WTC11 (cell line): ENCODE data around the gene CLSTN2. TPM values are rescaled to one million over a fixed set of nuclear protein-coding genes. Genes with fewer than 3 reads are reported as not detected.

ENCODE experiments used
- ATAC-seq: fragments of 200-7000 bp; cut with Tn5 transposase; 2 replicates; pipeline ENCODE4 v1.10.0; 2021; ENCODE audit warnings: mild to moderate bottlenecking, moderate library complexity
- CTCF ChIA-PET: fragments of 300-600 bp; sonication (Branson Sonifier 250); formaldehyde crosslinking; loops from one replicate; lab custom pipeline; 2021; ENCODE audit warnings: antibody characterized with exemption; lab: Charles Lee
- POLR2A ChIA-PET: fragments of 350-600 bp; sonication (Branson Sonifier 250); formaldehyde crosslinking; loops from one replicate; lab custom pipeline; 2021; ENCODE audit warnings: antibody characterized with exemption; lab: Charles Lee
- DNase-seq: peaks from one replicate; pipeline ENCODE4 v3.0.0; 2021; ENCODE audit warnings: low spot score
- H3K27ac Mint-ChIP-seq: 2 replicates; pipeline ENCODE4 v1.8.0; 2021; ENCODE audit warnings: mixed read lengths
- H3K27me3 Mint-ChIP-seq: 2 replicates; pipeline ENCODE4 v1.8.0; 2021; ENCODE audit warnings: low read depth, mild to moderate bottlenecking, moderate library complexity, mixed read lengths
- H3K36me3 Mint-ChIP-seq: 2 replicates; pipeline ENCODE4 v1.8.0; 2021; ENCODE audit warnings: mixed read lengths
- H3K4me1 Mint-ChIP-seq: 2 replicates; pipeline ENCODE4 v1.8.0; 2022; ENCODE audit warnings: mixed read lengths
- H3K4me3 Mint-ChIP-seq: 2 replicates; pipeline ENCODE4 v1.8.0; 2021; ENCODE audit warnings: mild to moderate bottlenecking, moderate library complexity, mixed read lengths
- H3K9me3 Mint-ChIP-seq: 2 replicates; pipeline ENCODE4 v1.8.0; 2021; ENCODE audit warnings: mixed read lengths
- AFF4 ChIP-seq: sonication (generic); formaldehyde crosslinking; IDR thresholded peaks from 2 replicates; pipeline ENCODE4 v1.8.1; 2023; ENCODE audit warnings: mild to moderate bottlenecking, missing genetic modification reagents, borderline replicate concordance
- AR ChIP-seq: fragments of 250-450 bp; sonication (Bioruptor Pico); IDR thresholded peaks from 2 replicates; pipeline ENCODE4 v1.9.0; 2021; ENCODE audit warnings: mild to moderate bottlenecking
- ARID4B ChIP-seq: sonication (generic); formaldehyde crosslinking; IDR thresholded peaks from 2 replicates; pipeline ENCODE4 v1.8.0; 2023; ENCODE audit warnings: missing genetic modification reagents, mild to moderate bottlenecking, borderline replicate concordance
- ELF4 ChIP-seq: sonication (generic); formaldehyde crosslinking; IDR thresholded peaks from 2 replicates; pipeline ENCODE4 v1.8.1; 2022; ENCODE audit warnings: low read depth, mild to moderate bottlenecking, moderate library complexity, missing genetic modification reagents
- ETV6 ChIP-seq: sonication (generic); formaldehyde crosslinking; IDR thresholded peaks from 2 replicates; pipeline ENCODE4 v1.8.1; 2022; ENCODE audit warnings: mild to moderate bottlenecking, missing genetic modification reagents
- MLX ChIP-seq: sonication (generic); formaldehyde crosslinking; IDR thresholded peaks from 2 replicates; pipeline ENCODE4 v1.8.1; 2023; ENCODE audit warnings: mild to moderate bottlenecking, missing genetic modification reagents, moderate library complexity
- NR3C1 ChIP-seq: sonication (generic); formaldehyde crosslinking; conservative IDR thresholded peaks from 2 replicates; pipeline ENCODE4 v1.8.1; 2023; ENCODE audit warnings: low read depth, mild to moderate bottlenecking, missing genetic modification reagents
- SOX15 ChIP-seq: fragments of 250-450 bp; sonication (Bioruptor Pico); IDR thresholded peaks from 2 replicates; pipeline ENCODE4 v1.9.0; 2021; ENCODE audit warnings: mild to moderate bottlenecking
- TCF7 ChIP-seq: sonication (generic); formaldehyde crosslinking; IDR thresholded peaks from 2 replicates; pipeline ENCODE4 v1.8.0; 2022; ENCODE audit warnings: mild to moderate bottlenecking, low read depth, missing genetic modification reagents, moderate library complexity
- ZMAT4 ChIP-seq: fragments of 250-450 bp; sonication (Bioruptor Pico); IDR thresholded peaks from 2 replicates; pipeline ENCODE4 v1.9.0; 2021; ENCODE audit warnings: mild to moderate bottlenecking
- ZNF138 ChIP-seq: sonication (generic); formaldehyde crosslinking; conservative IDR thresholded peaks from 2 replicates; pipeline ENCODE4 v1.8.1; 2022; ENCODE audit warnings: mild to moderate bottlenecking, moderate library complexity, missing genetic modification reagents
- ZNF396 ChIP-seq: fragments of 250-450 bp; sonication (Bioruptor Pico); IDR thresholded peaks from 2 replicates; pipeline ENCODE4 v1.8.0; 2021; ENCODE audit warnings: mild to moderate bottlenecking, moderate library complexity, borderline replicate concordance
- total RNA-seq: library from RNA; stranded (reverse); gene quantifications from 3 replicates; pipeline ENCODE4 v1.2.3, GENCODE V29; 2021
- TF ChIP-seq, protein P1 (sequence below): sonication (generic); formaldehyde crosslinking; conservative IDR thresholded peaks from 2 replicates; pipeline ENCODE4 v1.8.1; 2022; ENCODE audit warnings: mild to moderate bottlenecking, missing genetic modification reagents
- TF ChIP-seq, protein P2 (sequence below): fragments of 250-450 bp; sonication (Bioruptor Pico); IDR thresholded peaks from 2 replicates; pipeline ENCODE4 v2.1.2; 2022; ENCODE audit warnings: mild to moderate bottlenecking, moderate library complexity
- TF ChIP-seq, protein P3 (sequence below): sonication (generic); formaldehyde crosslinking; IDR thresholded peaks from 2 replicates; pipeline ENCODE4 v1.8.0; 2022; ENCODE audit warnings: mild to moderate bottlenecking, missing genetic modification reagents
- TF ChIP-seq, protein P4 (sequence below): sonication (generic); formaldehyde crosslinking; IDR thresholded peaks from 2 replicates; pipeline ENCODE4 v1.8.1; 2022; ENCODE audit warnings: low read depth, mild to moderate bottlenecking, moderate library complexity, missing genetic modification reagents, borderline replicate concordance
- TF ChIP-seq, protein P5 (sequence below): fragments of 250-450 bp; sonication (Bioruptor Pico); IDR thresholded peaks from 2 replicates; pipeline ENCODE4 v1.8.0; 2021; ENCODE audit warnings: mild to moderate bottlenecking

Gene CLSTN2
- total RNA-seq, 1 experiment from 2014 or later: 0.35 TPM

DNA sequence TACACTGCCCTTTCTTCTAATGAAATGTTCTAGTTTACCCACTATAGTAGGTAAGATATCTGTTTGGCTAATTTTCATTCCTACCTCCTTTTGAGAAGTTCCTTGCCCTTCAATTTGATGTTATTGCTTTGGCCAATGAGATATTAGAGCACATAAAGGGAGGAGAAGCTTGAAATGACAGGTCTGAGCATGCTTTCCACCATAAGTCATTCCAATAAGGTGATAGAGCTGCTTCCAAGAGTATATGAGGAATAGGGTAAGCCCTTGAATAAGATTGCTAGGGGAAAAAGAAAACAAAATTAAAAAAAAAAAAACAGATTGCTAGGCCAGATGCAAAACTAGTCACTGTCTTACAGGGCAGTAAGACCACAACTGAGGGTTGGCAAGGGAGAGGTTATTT is 664.0 kb downstream of the CLSTN2 start:
- CTCF ChIA-PET: no interaction called here
- no peaks in the 10 kb centered on the region for H3K9me3 Mint-ChIP-seq
- H3K27ac Mint-ChIP-seq: no peak overlapping the region
- H3K27me3 Mint-ChIP-seq: no peaks in the 10 kb centered on the region
- H3K4me1 Mint-ChIP-seq: 0 out of 2 replicates have a peak, but pooled peaks cover 2% of the 10 kb centered on the region
- no peak for ATAC-seq
- no peak for DNase-seq
- POLR2A ChIA-PET: no interaction called here
- H3K4me3 Mint-ChIP-seq: no peak overlapping the region
- H3K36me3 Mint-ChIP-seq: no peaks in the 10 kb centered on the region
- TF ChIP-seq ZNF138 (CRISPR knock-in tag) (no peak), ARID4B (CRISPR knock-in tag) (no peak), NR3C1 (CRISPR knock-in tag) (no peak), MLX (no peak), AR (no peak), AFF4 (CRISPR knock-in tag) (no peak), TCF7 (no peak), ETV6 (CRISPR knock-in tag) (no peak), SOX15 (CRISPR knock-in tag) (no peak), ZNF396 (CRISPR knock-in tag) (no peak), ELF4 (CRISPR knock-in tag) (no peak), ZMAT4 (CRISPR knock-in tag) (no peak)
- TF ChIP-seq, protein P1, sequence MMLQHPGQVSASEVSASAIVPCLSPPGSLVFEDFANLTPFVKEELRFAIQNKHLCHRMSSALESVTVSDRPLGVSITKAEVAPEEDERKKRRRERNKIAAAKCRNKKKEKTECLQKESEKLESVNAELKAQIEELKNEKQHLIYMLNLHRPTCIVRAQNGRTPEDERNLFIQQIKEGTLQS: no peak
- TF ChIP-seq, protein P2, sequence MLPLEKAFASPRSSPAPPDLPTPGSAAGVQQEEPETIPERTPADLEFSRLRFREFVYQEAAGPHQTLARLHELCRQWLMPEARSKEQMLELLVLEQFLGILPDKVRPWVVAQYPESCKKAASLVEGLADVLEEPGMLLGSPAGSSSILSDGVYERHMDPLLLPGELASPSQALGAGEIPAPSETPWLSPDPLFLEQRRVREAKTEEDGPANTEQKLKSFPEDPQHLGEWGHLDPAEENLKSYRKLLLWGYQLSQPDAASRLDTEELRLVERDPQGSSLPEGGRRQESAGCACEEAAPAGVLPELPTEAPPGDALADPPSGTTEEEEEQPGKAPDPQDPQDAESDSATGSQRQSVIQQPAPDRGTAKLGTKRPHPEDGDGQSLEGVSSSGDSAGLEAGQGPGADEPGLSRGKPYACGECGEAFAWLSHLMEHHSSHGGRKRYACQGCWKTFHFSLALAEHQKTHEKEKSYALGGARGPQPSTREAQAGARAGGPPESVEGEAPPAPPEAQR: no peak
- TF ChIP-seq, protein P3, sequence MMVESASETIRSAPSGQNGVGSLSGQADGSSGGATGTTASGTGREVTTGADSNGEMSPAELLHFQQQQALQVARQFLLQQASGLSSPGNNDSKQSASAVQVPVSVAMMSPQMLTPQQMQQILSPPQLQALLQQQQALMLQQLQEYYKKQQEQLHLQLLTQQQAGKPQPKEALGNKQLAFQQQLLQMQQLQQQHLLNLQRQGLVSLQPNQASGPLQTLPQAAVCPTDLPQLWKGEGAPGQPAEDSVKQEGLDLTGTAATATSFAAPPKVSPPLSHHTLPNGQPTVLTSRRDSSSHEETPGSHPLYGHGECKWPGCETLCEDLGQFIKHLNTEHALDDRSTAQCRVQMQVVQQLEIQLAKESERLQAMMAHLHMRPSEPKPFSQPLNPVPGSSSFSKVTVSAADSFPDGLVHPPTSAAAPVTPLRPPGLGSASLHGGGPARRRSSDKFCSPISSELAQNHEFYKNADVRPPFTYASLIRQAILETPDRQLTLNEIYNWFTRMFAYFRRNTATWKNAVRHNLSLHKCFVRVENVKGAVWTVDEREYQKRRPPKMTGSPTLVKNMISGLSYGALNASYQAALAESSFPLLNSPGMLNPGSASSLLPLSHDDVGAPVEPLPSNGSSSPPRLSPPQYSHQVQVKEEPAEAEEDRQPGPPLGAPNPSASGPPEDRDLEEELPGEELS (CRISPR knock-in tag): no peak
- TF ChIP-seq, protein P4, sequence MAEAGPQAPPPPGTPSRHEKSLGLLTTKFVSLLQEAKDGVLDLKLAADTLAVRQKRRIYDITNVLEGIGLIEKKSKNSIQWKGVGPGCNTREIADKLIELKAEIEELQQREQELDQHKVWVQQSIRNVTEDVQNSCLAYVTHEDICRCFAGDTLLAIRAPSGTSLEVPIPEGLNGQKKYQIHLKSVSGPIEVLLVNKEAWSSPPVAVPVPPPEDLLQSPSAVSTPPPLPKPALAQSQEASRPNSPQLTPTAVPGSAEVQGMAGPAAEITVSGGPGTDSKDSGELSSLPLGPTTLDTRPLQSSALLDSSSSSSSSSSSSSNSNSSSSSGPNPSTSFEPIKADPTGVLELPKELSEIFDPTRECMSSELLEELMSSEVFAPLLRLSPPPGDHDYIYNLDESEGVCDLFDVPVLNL (CRISPR knock-in tag): no peak
- TF ChIP-seq, protein P5, sequence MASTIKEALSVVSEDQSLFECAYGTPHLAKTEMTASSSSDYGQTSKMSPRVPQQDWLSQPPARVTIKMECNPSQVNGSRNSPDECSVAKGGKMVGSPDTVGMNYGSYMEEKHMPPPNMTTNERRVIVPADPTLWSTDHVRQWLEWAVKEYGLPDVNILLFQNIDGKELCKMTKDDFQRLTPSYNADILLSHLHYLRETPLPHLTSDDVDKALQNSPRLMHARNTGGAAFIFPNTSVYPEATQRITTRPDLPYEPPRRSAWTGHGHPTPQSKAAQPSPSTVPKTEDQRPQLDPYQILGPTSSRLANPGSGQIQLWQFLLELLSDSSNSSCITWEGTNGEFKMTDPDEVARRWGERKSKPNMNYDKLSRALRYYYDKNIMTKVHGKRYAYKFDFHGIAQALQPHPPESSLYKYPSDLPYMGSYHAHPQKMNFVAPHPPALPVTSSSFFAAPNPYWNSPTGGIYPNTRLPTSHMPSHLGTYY (CRISPR knock-in tag): no peak
